HG03025 (cell line): ENCODE data around the gene PREX1.
"Not testable (repeated sequence)": the region's sequence is repeated elsewhere in the genome, so short reads cannot be mapped to it uniquely, and the experiment has no call there.

Experiments
- ATAC-seq: cut with Tn5 transposase; IDR thresholded peaks from one replicate; pipeline ENCODE4 v1.9.1; 2021; ENCODE audit warnings: mild to moderate bottlenecking, moderate library complexity; ENCODE audit not compliant: unreplicated experiment, low FRiP score

Gene PREX1

DNA sequence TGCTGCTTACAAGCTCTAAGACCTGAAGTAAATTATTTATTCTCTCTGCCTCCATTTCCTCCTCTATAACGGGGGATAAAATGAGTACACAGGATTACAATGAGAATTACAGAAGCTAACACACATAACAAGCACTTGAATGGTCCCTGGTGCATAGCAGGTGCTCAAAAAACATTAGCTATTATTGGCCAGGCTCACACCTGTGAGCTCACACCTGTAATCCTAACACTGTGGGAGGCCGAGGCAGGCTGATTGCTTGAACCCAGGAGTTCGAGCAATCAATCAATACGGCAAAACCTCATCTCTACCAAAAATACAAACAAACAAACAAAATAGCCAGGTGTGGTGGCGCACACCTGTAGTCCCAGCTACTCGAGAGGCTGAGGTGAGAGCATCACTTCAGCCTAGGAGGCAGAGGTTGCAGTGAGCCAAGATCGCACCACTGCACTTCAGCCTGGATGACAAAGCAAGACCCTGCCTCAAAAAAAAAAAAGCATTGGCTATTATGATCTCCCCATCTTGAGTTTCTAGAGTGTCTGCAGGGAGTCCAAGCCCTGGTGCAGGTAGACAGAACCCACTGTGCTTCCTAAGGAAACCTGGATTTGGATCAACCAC, 68.1 kb downstream of the PREX1 start:
- ATAC-seq: no peak

DNA sequence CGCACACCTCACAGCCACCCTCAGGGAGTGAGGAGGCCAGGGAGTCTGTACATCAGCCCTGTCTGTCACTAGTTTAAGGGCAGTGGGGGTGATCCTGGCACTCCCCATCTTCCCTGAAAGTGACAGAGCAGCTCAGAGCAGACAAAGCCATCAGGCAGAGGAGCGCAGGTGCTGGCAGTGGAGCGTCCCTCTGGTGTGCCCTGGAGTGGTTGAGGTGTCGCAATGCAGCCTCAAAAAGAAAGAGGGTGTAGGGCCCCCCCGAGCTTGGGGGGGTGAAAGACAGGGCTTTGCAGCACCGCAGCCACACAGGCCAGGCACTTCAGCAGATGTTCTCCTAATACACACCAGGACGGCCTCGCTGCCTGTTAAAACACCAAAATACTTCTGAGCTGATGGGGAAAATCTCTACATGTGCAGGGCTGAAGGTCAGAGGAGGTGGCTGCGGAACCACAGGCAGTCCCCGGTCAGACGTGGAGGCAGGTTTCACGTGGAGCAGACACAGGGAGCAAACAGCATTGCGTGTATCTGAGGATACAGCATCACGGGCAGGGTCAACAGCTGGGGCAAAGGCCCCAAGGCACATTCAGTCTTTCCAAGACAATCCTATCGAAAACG, 69.5 kb downstream of the PREX1 start:
- ATAC-seq: no peak

DNA sequence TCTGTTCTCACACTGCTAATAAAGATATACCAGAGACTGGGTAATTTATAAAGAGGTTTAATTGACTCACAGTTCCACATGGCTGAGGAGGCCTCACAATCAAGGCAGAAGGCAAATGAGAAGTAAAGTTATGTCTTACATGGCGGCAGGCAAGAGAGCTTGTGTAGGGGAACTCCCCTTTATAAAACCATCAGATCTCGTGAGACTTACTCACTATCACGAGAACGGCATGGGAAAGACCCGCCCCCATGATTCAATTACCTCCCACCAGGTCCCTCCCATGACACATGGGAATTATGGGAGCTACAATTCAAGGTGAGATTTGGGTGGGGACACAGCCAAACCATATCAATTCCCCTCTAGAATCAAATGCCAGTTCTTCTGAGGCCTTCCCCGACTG, 71.0 kb downstream of the PREX1 start:
- not testable (repeated sequence) for ATAC-seq

DNA sequence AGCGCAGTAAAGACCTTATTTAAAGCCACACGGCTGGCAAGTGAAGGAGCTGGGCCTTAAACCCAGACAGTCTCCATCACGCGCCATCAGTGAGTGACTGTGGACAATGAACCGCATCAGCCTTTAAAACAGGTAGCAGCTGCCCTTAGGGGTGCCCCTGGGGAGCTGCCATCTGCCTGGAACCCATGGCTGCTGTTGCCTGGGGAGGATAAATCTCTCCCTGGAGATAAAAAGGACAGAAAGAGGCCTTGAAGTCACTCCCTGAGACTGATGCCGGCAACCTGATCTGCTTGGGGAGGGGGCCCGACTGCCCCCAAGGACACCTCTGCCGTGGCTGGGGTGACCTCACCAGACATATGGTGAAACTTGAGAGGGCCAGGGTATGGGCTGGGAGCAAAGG, 73.5 kb downstream of the PREX1 start:
- no peak for ATAC-seq

DNA sequence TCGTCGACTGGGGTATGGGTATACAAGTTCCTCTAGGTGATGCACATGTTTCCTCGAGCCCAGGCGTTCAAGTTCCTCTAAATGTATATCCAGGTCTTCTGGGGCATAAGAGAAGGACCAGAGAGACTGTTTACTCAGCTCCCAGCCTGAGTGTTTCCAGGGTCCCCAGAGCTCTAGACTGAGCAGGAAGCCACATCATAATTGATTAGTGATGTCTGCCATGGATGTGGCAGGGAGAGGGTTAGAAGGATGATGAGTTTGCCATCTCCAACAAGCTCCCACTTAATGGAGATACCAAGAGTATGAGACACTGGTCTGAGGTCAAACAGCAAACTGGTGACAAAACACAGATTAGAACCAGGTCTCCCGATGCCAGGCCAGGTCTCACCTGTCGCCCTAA, 74.8 kb downstream of the PREX1 start:
- no peak for ATAC-seq

DNA sequence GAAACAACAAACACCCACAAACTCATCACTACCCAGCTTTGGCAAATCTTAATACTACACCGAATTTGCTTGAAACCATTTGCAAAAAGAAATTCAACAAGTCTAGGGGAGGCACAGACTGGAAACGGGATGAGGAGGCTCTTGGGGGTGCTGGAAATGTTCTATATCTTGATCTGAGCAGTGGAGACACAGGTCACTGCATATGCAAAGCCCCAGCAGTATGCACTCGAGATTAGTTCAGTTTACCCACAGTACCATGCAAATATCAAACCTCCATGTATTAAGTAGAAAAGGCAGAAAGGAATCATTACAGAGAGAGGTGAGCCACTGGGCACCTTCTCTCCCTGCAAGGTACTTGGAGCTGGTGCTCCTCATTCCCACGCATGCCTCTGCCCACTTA, 75.9 kb downstream of the PREX1 start:
- ATAC-seq: no peak

DNA sequence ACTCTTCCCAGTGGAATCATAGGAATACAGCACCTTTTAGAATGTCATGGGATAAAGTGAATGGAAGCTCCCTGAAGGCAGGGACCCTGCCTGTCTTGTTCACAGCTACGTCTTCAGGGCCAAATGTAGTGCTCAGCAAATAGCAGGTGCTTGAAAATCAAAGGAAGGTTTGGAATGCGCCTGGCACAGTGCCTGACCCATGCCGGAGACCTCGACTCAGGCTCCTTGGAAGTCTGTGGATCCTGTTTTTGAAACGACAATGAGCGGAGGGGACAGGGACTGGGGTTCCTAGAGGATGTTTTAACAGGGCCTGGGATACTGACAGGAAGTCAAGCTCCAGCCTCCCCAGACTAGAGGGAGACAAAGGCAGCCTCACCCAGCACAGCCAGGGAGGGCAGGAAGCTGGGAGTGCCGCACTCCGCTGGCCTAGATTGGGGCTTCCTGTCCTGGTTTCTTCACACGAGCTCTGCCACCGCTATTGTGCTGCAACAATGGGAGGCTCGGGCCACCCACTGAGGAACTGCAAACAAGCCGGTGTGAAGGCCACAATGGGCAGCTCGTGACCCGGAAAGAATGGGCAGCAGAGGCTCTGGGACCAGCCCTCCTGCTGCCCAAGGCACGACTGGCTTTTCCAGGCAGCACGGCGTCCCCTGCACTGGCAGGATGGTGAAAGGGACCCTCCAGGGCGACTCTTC, 76.7 kb downstream of the PREX1 start:
- no peak for ATAC-seq

DNA sequence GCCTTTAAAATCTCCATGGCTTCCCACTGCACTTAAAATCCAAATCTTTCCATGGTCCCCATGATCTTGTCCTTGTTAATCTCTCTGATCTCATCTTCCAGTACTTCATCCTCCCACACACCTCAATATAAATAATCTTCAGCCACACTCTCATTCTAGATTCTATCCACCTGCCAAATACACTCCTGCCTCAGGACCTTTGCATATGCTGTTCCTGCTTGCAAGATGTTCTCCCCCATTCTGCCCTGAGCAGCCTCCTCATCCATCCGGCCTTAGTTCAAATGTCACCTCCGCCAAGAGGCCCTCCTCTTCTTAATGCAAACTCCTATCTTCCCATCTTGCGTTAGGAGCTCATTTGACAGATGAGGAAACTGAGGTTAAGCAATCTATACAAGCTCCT, 77.4 kb downstream of the PREX1 start:
- ATAC-seq: no peak

DNA sequence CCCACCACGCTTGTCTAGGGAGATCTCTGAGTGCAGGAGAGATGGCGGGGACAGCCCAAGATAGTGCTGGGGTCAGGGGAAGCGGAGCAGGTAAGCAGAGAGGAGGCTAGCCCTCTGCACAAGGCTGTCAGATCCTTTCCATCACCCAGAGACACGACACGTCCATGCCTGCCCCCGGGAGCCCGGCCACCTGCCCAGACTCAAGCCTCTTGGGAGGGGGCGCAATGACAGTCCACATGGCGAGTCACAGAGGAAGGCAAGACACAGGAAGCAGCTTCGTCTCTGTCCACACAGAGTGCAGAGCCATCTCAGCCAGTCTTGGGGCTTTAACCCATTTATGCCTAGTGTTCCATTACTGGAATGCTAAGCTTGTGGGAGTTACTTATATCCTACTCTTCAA, 78.4 kb downstream of the PREX1 start:
- no peak for ATAC-seq

DNA sequence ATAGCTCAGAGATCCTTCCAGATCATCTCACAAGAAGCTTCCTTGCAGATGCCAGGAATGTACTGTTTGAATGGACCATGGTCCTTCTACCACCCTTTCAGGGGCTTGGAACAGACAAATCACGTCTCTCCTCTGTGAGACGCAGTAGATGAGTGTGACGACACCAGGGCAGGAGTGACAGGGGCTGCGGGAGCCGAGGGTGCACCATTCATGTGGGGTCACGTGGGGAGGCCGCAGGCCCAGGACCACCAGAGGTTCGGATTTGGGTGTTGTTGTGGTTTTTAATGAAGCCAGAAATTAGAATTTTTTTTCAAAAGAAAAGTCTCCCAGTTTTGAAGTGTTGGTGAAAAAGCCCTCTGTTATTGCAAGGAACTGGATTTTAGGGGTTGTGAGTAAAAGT, 79.2 kb downstream of the PREX1 start:
- no peak for ATAC-seq

DNA sequence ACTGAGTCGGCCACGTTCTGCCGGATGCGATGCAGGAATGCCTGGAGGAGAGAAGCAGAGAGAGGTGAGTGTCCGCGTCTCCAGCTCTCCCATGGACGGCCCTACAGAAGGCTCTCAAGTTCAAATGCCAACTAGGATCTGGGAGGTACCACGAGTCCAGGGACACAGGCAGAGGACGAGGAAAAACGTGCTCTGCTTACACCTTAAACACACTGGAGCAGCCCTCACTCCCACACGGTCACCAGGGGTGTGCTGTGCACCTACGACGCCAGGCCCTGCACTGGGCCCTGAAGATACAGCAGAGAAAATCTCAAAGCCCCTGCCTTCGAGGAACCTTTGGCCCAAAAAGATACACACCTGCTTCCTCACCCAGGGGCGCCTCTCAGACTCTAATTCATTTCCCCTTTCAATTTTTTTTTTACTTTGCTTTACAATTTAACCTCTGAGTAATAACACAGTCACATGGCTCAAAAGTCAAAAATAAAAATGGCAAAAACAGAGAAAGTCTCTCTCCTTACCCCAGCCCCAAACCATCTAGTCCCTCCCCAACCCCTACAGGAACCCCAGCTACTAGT, 79.9 kb downstream of the PREX1 start:
- no peak for ATAC-seq

DNA sequence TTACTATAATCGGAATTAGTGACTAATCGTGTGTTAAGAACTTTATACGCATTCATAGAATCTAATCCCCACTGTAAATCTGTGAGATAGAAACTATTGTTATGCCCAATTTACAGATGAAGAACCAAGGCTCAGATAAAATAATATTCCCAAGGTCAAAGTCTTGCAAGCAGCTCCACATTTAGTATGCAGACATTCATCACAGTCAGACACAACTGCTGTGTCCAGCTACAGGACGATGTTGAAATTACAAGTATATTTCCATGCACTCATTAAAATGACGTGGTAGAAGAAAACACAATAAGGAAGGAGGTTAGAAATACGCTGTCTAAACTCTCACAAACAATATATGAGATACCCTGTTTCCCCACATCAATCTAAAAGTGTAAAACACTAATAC, 82.5 kb downstream of the PREX1 start:
- ATAC-seq: no peak

DNA sequence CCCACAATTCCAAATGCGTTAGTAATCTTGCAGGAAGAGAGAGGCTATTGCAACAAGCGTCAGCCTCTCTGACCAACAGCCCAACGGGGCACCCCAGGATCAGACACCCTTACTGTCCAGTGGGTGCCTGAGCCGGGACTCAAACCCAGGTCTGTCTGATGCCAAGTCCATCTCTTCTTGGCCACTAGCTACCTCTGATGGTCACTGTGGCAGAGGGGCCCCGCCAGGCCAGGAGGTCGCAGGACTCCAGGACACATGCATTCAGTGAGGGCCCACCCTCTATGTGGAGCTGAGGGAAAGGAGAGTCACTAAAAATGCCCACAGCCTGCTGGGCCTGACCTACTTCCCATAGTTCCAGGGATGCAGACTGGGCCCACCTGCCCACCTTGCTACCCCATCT, 83.3 kb downstream of the PREX1 start:
- no peak for ATAC-seq

DNA sequence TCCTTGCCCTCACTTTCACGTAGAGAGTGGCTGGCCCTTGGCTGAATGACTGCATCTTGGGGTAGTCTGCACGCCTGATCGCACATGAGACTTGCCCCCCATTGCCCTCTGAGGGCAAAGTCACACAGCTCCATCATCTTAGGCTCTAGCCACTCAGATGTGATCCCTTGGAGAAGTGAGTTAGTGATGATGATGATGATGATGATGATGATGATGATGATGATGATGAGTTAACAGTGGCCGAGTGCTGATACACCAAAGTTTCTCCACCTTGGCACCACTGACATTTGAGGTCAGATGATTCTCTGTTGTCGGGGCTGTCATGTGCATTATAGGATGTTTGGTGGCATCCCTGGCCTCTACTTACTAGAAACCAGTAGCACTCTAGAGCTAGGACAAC, 84.0 kb downstream of the PREX1 start:
- no peak for ATAC-seq

DNA sequence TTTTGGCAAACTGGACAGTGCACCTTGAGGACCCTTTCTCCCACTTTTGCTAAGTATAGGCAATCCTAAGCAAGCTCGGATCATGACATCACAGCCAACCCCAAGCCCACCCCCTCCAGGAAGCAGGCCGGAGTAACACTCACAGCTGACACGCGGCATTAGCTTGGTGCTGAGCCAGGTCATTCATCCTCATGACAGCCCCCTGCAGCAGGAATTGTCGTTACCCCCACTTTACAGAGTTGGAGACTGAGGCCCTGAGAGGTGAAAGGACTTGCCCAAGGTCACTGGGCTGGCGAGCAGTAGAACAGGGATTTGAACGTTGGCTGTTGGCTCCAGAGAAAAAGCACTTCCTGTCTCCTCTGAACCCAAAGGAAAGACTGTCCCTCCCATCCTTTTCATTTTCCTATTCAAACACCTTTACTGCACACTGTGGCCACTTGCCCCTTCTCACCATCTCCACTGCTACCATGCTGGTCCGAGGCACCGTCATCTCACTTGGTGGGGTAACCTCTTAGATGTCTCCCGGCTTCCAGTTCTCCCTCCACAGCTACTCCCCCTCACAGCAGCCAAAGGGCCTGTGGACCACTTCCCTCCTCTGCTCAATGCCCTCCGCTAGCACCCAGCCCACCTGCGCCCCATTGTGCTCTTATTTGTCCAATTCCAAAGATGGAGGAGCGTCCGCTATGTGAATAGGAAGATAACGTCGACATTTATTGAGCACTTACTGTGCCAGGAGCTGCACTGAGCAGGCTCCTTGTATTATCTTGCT, 84.7 kb downstream of the PREX1 start:
- ATAC-seq: no peak

DNA sequence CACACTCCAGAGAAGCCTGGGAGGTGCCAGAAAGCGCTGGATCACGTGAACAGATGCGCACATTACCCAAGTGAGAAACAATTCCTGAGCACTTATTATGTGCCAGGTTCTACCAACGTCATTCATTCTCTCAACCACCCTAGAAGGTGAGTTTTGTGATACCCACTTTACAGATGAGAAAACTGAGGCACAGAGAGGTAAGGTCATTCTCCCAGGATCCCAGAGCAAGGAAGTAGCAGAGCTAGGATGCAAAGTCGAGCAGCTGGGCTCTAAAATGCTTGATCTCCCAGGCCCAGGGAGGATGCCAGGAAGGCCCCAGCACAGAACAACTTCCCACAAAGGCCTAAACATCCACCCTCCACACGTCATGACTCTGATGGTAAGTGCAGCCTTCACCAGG, 85.6 kb downstream of the PREX1 start:
- ATAC-seq: no peak

DNA sequence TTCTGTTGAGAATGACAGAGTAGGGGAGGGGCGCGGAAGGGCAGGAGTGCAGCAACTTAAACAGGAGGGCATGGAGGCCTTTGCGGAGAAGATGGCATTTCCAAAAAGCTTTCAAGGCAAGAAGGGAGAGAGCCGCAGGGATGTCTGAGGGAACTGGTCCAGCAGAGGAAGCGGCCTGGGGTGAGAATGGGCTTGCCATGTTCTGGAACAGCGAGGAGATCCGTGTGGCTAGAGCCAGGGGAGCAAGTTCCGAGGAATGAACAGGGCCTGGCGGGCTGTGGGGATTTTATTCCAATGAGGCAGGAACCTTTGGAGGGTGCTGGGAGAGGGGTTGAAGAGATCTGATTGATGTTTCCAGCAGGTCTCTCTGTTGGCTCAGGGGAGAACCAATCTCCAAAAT, 86.1 kb downstream of the PREX1 start:
- ATAC-seq: no peak

DNA sequence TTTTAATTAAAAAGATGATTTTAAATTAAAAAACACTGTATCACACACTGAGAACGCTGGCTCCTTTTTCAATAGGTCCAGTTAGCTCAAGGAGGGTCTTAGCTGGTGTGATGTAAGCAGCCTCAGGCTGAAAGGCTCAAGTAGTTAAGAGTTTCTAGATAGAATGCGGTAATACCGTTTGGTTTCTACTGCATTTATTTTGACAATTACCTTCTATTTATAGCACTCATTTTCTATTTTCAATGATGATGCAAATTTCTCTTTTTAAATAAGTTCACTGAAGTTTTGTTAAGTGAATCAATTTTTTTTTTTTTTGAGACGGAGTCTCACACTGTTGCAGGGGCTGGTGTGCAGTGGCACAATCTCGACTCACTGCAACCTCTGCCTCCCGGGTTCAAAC, 87.1 kb downstream of the PREX1 start:
- no peak for ATAC-seq

DNA sequence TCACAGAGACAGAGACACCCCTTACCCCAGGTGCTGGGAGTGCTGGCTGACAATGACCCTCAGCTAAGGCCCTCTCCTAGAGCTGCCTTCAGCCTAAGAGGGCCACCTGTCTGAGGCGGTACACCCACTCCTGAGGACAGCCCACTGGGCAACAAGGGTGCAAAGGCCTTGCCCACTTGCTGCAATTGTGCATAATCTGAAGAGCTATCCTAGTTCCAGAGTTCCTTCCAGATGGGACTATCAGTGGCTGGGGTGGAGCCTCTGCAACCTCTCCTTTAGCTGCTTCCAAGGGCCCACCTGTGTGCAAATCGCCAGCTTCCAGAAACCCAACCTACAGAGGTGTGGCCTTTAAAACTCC, 87.5 kb downstream of the PREX1 start:
- no peak for ATAC-seq

DNA sequence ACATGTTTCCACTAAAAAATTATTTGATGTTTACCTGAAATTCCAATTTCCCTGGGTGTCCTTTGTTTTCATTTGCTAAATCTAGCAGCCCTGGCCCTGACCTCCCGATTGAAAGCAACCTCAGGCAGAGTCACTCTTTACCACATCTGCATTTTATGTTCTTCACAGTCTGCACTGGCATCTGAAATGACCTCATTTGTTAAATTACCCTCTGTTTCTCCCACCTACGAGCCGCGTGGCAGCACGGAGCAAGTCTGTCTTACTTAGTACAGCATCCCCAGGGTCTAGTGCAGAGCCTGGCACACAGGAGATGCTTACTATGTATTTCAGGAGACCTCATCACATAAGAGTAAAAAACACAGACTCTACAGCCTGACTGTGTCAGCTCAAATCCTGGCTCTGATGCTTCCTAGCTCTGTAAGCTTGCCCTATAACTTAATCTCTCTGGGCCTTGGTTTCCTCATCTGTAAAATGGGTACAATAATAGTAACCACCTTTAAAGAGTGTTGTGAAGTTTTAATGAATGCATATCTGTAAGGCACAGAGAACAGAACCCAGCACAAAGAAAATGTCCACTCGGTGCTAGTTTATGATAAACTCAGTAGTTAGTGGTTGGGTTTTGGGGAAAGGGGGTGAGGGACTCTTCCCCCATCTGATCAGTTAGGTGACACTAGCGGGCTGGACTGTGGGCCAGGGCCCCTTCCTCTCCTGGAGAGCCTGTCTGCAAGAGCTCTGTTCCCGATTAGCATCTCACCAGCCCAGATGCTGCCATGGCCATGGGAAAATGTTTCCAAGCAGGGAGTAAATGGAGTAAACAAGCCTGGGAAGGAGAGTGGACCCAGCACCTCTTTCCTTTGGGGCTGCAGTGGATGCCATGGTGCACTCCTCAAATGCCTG, 88.2 kb downstream of the PREX1 start:
- ATAC-seq: no peak
